ENCODE measurements around the gene YY1AP1.
"Not testable (repeated sequence)": the region's sequence is repeated elsewhere in the genome, so short reads cannot be mapped to it uniquely, and the experiment has no call there.

GRCh38 chr1:155610257-155610647 lies 78.3 kb downstream of the YY1AP1 start:
- TF ChIP-seq POLR2AphosphoS5 (IDR thresholded peaks at IDR 0.05; ENCODE audit: low read depth, low read length); POLR2A (IDR thresholded peaks at IDR 0.05; ENCODE audit: low read depth, low read length); POU2F2 (IDR thresholded peaks at IDR 0.05; ENCODE audit: low read depth, low read length); TAF1 (IDR thresholded peaks at IDR 0.05; ENCODE audit: low read depth, low read length); PAX5 (IDR thresholded peaks at IDR 0.05; ENCODE audit: insufficient read depth, low read length, severe bottlenecking): not testable (repeated sequence)

All from GM12891 (cell line).